GM12878 (cell line): ENCODE results near the gene FBXO7. TPM values are rescaled to one million over a fixed set of nuclear protein-coding genes. Genes with fewer than 3 reads are reported as not detected.

ENCODE experiments used
- ATAC-seq: fragments of 200-7000 bp; cut with Tn5 transposase; 3 replicates; pipeline ENCODE4 v1.9.1; 2020; ENCODE audit warnings: mild to moderate bottlenecking, moderate library complexity
- BruUV-seq: library from RNA; stranded (reverse); fragments of 400-500 nt; replicated peaks from 2 replicates; lab custom pipeline; 2021; lab: Mats Ljungman, UMichigan
- CTCF ChIA-PET: fragments of 300-600 bp; sonication (Branson Sonifier 250); formaldehyde crosslinking; extraction: SDS; loops from one replicate; lab custom pipeline; 2021; ENCODE audit warnings: inconsistent platforms; lab: Yijun Ruan, JAX
- POLR2A ChIA-PET: fragments of 350-600 bp; formaldehyde crosslinking; extraction: SDS; loops from one replicate; lab custom pipeline; 2021; ENCODE audit warnings: inconsistent platforms; lab: Charles Lee
- RAD21 ChIA-PET: fragments of 300-600 bp; sonication (Branson Sonifier 250); formaldehyde crosslinking; loops from one replicate; lab custom pipeline; 2023; ENCODE audit warnings: antibody characterized with exemption; ENCODE audit not compliant: unreplicated experiment; lab: Charles Lee
- SMC1A ChIA-PET: fragments of 300-600 bp; sonication (Branson Sonifier 250); formaldehyde crosslinking; loops from one replicate; lab custom pipeline; 2023; ENCODE audit not compliant: unreplicated experiment, uncharacterized antibody; lab: Charles Lee
- DNase-seq: peaks from one replicate; pipeline ENCODE4 v3.0.0-alpha.2; 2011; ENCODE audit warnings: low read depth, low spot score
- FAIRE-seq: peaks from 3 replicates; lab custom pipeline; 2011; peaks lifted over from hg19 to GRCh38; lab: Jason Lieb, UNC
- H2AFZ ChIP-seq: 2 replicates; pipeline ENCODE4 v1.6.0; 2011; ENCODE audit warnings: low read depth, low read length, control low read depth; ENCODE audit not compliant: control insufficient read depth
- H3K27ac ChIP-seq: 2 replicates; pipeline ENCODE4 v1.5.1; 2011; ENCODE audit warnings: control low read depth; ENCODE audit not compliant: control insufficient read depth, insufficient read depth
- H3K27me3 ChIP-seq, 2 experiments: replicated peaks in 1 of 2; 2 replicates each; pipeline versions ENCODE4 v1.6.0 to v1.6.1; 2011; ENCODE audit warnings: low read length in 1 of 2; ENCODE audit not compliant: control insufficient read depth in 2 of 2, insufficient read depth in 2 of 2
- H3K36me3 ChIP-seq, 2 experiments: 2 replicates each; pipeline ENCODE4 v1.5.1; 2011; ENCODE audit warnings: low read length in 1 of 2; ENCODE audit not compliant: control insufficient read depth in 2 of 2, insufficient read depth in 2 of 2
- H3K4me1 ChIP-seq: 2 replicates; pipeline ENCODE4 v1.6.1; 2011; ENCODE audit warnings: mild to moderate bottlenecking, low read length, moderate library complexity, mixed read lengths; ENCODE audit not compliant: control insufficient read depth, insufficient read depth
- H3K4me2 ChIP-seq: 2 replicates; pipeline ENCODE4 v1.6.0; 2011; ENCODE audit warnings: control low read depth; ENCODE audit not compliant: control insufficient read depth, insufficient read depth
- H3K4me3 ChIP-seq: fragments of 200-600 bp; sonication (generic); 2 replicates; pipeline ENCODE4 v1.5.1; 2016
- H3K79me2 ChIP-seq: 2 replicates; pipeline ENCODE4 v1.6.0; 2011; ENCODE audit warnings: low read length; ENCODE audit not compliant: control insufficient read depth, insufficient read depth
- H3K9ac ChIP-seq: 2 replicates; pipeline ENCODE4 v1.8.0; 2011; ENCODE audit warnings: low read length, control low read depth, mixed read lengths; ENCODE audit not compliant: control insufficient read depth, insufficient read depth
- H3K9me3 ChIP-seq: replicated peaks from 3 replicates; pipeline ENCODE4 v1.5.1; 2011; ENCODE audit warnings: mild to moderate bottlenecking, low read length; ENCODE audit not compliant: control insufficient read depth, insufficient read depth
- H4K20me1 ChIP-seq: 2 replicates; pipeline ENCODE4 v1.6.0; 2011; ENCODE audit not compliant: control insufficient read depth, insufficient read depth
- CBX3 ChIP-seq: fragments of 200-600 bp; sonication (generic); IDR thresholded peaks from 2 replicates; pipeline ENCODE4 v1.6.1; 2016; ENCODE audit warnings: low read depth, borderline replicate concordance
- CHD2 ChIP-seq: IDR thresholded peaks from 2 replicates; pipeline ENCODE4 v1.6.1; 2011; ENCODE audit warnings: low read depth, low read length, improper control_type of control experiment, borderline replicate concordance
- CREB1 ChIP-seq: IDR thresholded peaks from 2 replicates; pipeline ENCODE4 v1.6.1; 2012; ENCODE audit warnings: low read depth, mild to moderate bottlenecking, inconsistent platforms
- E2F4 ChIP-seq: IDR thresholded peaks from 2 replicates; pipeline ENCODE4 v1.6.1; 2012; ENCODE audit warnings: low read depth, low read length, improper control_type of control experiment
- GATAD2B ChIP-seq: fragments of 450-650 bp; conservative IDR thresholded peaks from 2 replicates; pipeline ENCODE4 v1.6.1; 2017; ENCODE audit warnings: low read depth, mild to moderate bottlenecking, moderate library complexity
- HDGF ChIP-seq: fragments of 450-650 bp; IDR thresholded peaks from 2 replicates; pipeline ENCODE4 v1.6.1; 2016; ENCODE audit warnings: antibody characterized with exemption
- IRF3 ChIP-seq: fragments of 450-650 bp; IDR thresholded peaks from 2 replicates; pipeline ENCODE4 v1.6.1; 2014; ENCODE audit warnings: mild to moderate bottlenecking
- MAX ChIP-seq: IDR thresholded peaks from 2 replicates; pipeline ENCODE4 v1.6.1; 2012; ENCODE audit warnings: low read depth, low read length, improper control_type of control experiment
- MEF2A ChIP-seq: IDR thresholded peaks from 2 replicates; pipeline ENCODE4 v1.6.1; 2011; ENCODE audit warnings: low read depth, mild to moderate bottlenecking, low read length, moderate library complexity; ENCODE audit not compliant: insufficient read depth
- MLLT1 ChIP-seq: fragments of 450-650 bp; IDR thresholded peaks from 2 replicates; pipeline ENCODE4 v1.6.1; 2016; ENCODE audit warnings: mild to moderate bottlenecking
- NR2C2 ChIP-seq: IDR thresholded peaks from 2 replicates; pipeline ENCODE4 v1.6.1; 2011; ENCODE audit warnings: borderline replicate concordance, low read depth; ENCODE audit not compliant: control insufficient read depth, insufficient read length
- WGBS: methylation state at CpG from one replicate; pipeline ENCODE4 v1.1.6; 2016; ENCODE audit warnings: low lambda C conversion rate; ENCODE audit not compliant: insufficient replicate concordance, insufficient coverage; ENCODE audit errors: missing lambda C conversion rate; 5-methylcytosine and 5-hydroxymethylcytosine counted together
- in situ Hi-C: fragments of 300-500 bp; cut with MboI; formaldehyde crosslinking; loops from 9 replicates; pipeline ENCODE4 v1.14.3; 2018; ENCODE audit warnings: mixed read lengths
- intact Hi-C: fragments of 100-400 bp; cut with micrococcal nuclease; formaldehyde crosslinking; loops from one replicate; pipeline ENCODE4 v1.14.2; 2022; ENCODE audit not compliant: unreplicated experiment
- polyA plus RNA-seq, 11 experiments: library from polyadenylated mRNA; depleted of rRNA in 4 of 11; unstranded in 6 of 11; stranded (reverse) in 5 of 11; fragments of >200 nt; fragmentation: Nextera tagmentation in 4 of 11; fragmentation: Illumina TruSeq in 1 of 11; extraction: Ambion mirVana in 4 of 11; extraction: Trizol in 1 of 11; gene quantifications; 1 replicate in 1 of 11; 2 replicates in 10 of 11; pipeline versions ENCODE4 v1.2.1 to v1.2.3, GENCODE V29; 2011 to 2016; ENCODE audit warnings: inconsistent platforms in 2 of 11, missing spikeins in 2 of 11, low read depth in 1 of 11
- total RNA-seq, 4 experiments: library from RNA; depleted of rRNA in 3 of 4; stranded (reverse); fragments of >200 nt in 3 of 4; fragmentation: Illumina TruSeq in 1 of 4; extraction: Trizol in 1 of 4; gene quantifications; 2 replicates each; pipeline versions ENCODE4 v1.2.1 to v1.2.3, GENCODE V29; 2013 to 2021

FBXO7 gene
- total and polyA plus RNA-seq, 10 of the 15 experiments (the other 5 are each of a cell fraction or from before 2014, with no cell fraction given): 37.3 to 192 (median 110) TPM

- ChIA-PET CTCF (no interaction called here), POLR2A (no interaction called here), SMC1A (no interaction called here), RAD21 (no interaction called here)
- no peak for FAIRE-seq
- intact Hi-C loops: no loop called here
- no TSS peak for BruUV-seq
- in situ Hi-C loops: no loop called here
- Histone ChIP-seq H3K4me3 (no peak overlapping the region), H3K4me1 (no peaks in the 10 kb centered on the region), H2AFZ (no peak overlapping the region), H3K9ac (no peak overlapping the region), H3K36me3 (no peaks in the 10 kb centered on the region), H3K27ac (no peak overlapping the region), H4K20me1 (no peaks in the 10 kb centered on the region), H3K9me3 (no peaks in the 10 kb centered on the region), H3K79me2 (no peaks in the 10 kb centered on the region), H3K27me3 (no peaks in the 10 kb centered on the region; a peak in 1 of 4 replicates), H3K4me2 (no peak overlapping the region)
- DNase-seq: no peak
- 66% methylated on average over 4 of the region's 4 CpGs for WGBS
- no peak for TF ChIP-seq CREB1
- no peak for TF ChIP-seq GATAD2B
- no peak for TF ChIP-seq CBX3
- TF ChIP-seq MAX: no peak
- no peak for ATAC-seq
Measured at GRCh38 chr22:32426881-32427280, 47.7 kb upstream of the FBXO7 start.

GRCh38 chr22:32430352-32430751 is 44.3 kb upstream of the FBXO7 start:
- CTCF ChIA-PET: no interaction called here
- FAIRE-seq (no peak), ATAC-seq (no peak), DNase-seq (no peak)
- in situ Hi-C loops: no loop called here
- no peak overlapping the region for H3K27ac ChIP-seq
- no peak overlapping the region for H3K9ac ChIP-seq
- H2AFZ ChIP-seq: no peak overlapping the region
- SMC1A ChIA-PET: no interaction called here
- no peaks in the 10 kb centered on the region for H3K4me1 ChIP-seq
- POLR2A ChIA-PET: no interaction called here
- H4K20me1 ChIP-seq: no peaks in the 10 kb centered on the region
- intact Hi-C loops: no loop called here
- H3K27me3 ChIP-seq: no peaks in the 10 kb centered on the region
- BruUV-seq: no TSS peak
- no peaks in the 10 kb centered on the region for H3K79me2 ChIP-seq
- no peak overlapping the region for H3K4me3 ChIP-seq
- RAD21 ChIA-PET: no interaction called here
- no peaks in the 10 kb centered on the region for H3K36me3 ChIP-seq
- H3K4me2 ChIP-seq: no peak overlapping the region
- no peaks in the 10 kb centered on the region for H3K9me3 ChIP-seq
- 18% methylated on average over 1 of the region's 1 CpG for whole genome bisulfite sequencing
- TF ChIP-seq IRF3 (no peak), E2F4 (no peak), NR2C2 (no peak), MLLT1 (no peak), GATAD2B (no peak), HDGF (no peak), CHD2 (no peak), MEF2A (no peak)
